ENCODE measurements around the gene SYNDIG1.

The SYNDIG1 gene

GRCh38 chr20:24528583-24529368, 59.3 kb downstream of the SYNDIG1 start:
- DNase-seq (ENCODE audit: low read depth in 2 of 2): no peak

GRCh38 chr20:24529369-24529719, 59.9 kb downstream of the SYNDIG1 start:
- no peak for DNase-seq (ENCODE audit: low read depth in 2 of 2)

- no peak for DNase-seq (ENCODE audit: low read depth in 2 of 2)
These were observed 60.8 kb downstream of the SYNDIG1 start for GRCh38 chr20:24530131-24530680.

- no peak for DNase-seq (ENCODE audit: low read depth in 2 of 2)
These were observed 61.8 kb downstream of the SYNDIG1 start for GRCh38 chr20:24531202-24531601.

GRCh38 chr20:24531631-24532419, 62.4 kb downstream of the SYNDIG1 start:
- no peak for DNase-seq (ENCODE audit: low read depth in 2 of 2)

- no peak for DNase-seq (ENCODE audit: low read depth in 2 of 2)
These were observed 64.0 kb downstream of the SYNDIG1 start for GRCh38 chr20:24533449-24533848.

GRCh38 chr20:24534282-24534681, 64.9 kb downstream of the SYNDIG1 start:
- no peak for DNase-seq (ENCODE audit: low read depth in 2 of 2)

GRCh38 chr20:24535941-24536730, 66.7 kb downstream of the SYNDIG1 start:
- DNase-seq (ENCODE audit: low read depth in 2 of 2): no peak

GRCh38 chr20:24537210-24537609, 67.8 kb downstream of the SYNDIG1 start:
- no peak for DNase-seq (ENCODE audit: low read depth in 2 of 2)

- no peak for DNase-seq (ENCODE audit: low read depth in 2 of 2)
These were observed 73.3 kb downstream of the SYNDIG1 start for GRCh38 chr20:24542721-24543120.

GRCh38 chr20:24543168-24543567, 73.7 kb downstream of the SYNDIG1 start:
- DNase-seq (ENCODE audit: low read depth in 2 of 2): no peak

GRCh38 chr20:24543741-24544140, 74.3 kb downstream of the SYNDIG1 start:
- no peak for DNase-seq (ENCODE audit: low read depth in 2 of 2)

- no peak for DNase-seq (ENCODE audit: low read depth in 2 of 2)
These were observed 74.9 kb downstream of the SYNDIG1 start for GRCh38 chr20:24544371-24544770.

- no peak for DNase-seq (ENCODE audit: low read depth in 2 of 2)
These were observed 75.7 kb downstream of the SYNDIG1 start for GRCh38 chr20:24545168-24545567.

- DNase-seq (ENCODE audit: low read depth in 2 of 2): no peak
These were observed 76.9 kb downstream of the SYNDIG1 start for GRCh38 chr20:24546232-24546892.

GRCh38 chr20:24547967-24548366, 78.5 kb downstream of the SYNDIG1 start:
- DNase-seq (ENCODE audit: low read depth in 2 of 2): no peak

- DNase-seq (ENCODE audit: low read depth in 2 of 2): no peak
These were observed 89.8 kb downstream of the SYNDIG1 start for GRCh38 chr20:24559114-24559732.

GRCh38 chr20:24560571-24561491, 91.4 kb downstream of the SYNDIG1 start:
- DNase-seq (ENCODE audit: low read depth in 2 of 2): no peak

- no peak for DNase-seq (ENCODE audit: low read depth in 2 of 2)
These were observed 96.5 kb downstream of the SYNDIG1 start for GRCh38 chr20:24565835-24566351.

GRCh38 chr20:24566656-24567055, 97.2 kb downstream of the SYNDIG1 start:
- no peak for DNase-seq (ENCODE audit: low read depth in 2 of 2)
